Measurements from ENCODE around the gene ZNF723. TPM values are rescaled to one million over a fixed set of nuclear protein-coding genes. Genes with fewer than 3 reads are reported as not detected.
A peak's percentile ranks its signal among the peaks of the same experiment; 100 is the strongest.
"Not testable (repeated sequence)": the region's sequence is repeated elsewhere in the genome, so short reads cannot be mapped to it uniquely, and the experiment has no call there.

ZNF723 gene
- not detected in 2 replicates for total RNA-seq (2014; rRNA removed; shearing (Covaris generic))
- polyA plus RNA-seq (2014; cell fraction: nucleus; rRNA removed): not detected in 2 replicates

DNA sequence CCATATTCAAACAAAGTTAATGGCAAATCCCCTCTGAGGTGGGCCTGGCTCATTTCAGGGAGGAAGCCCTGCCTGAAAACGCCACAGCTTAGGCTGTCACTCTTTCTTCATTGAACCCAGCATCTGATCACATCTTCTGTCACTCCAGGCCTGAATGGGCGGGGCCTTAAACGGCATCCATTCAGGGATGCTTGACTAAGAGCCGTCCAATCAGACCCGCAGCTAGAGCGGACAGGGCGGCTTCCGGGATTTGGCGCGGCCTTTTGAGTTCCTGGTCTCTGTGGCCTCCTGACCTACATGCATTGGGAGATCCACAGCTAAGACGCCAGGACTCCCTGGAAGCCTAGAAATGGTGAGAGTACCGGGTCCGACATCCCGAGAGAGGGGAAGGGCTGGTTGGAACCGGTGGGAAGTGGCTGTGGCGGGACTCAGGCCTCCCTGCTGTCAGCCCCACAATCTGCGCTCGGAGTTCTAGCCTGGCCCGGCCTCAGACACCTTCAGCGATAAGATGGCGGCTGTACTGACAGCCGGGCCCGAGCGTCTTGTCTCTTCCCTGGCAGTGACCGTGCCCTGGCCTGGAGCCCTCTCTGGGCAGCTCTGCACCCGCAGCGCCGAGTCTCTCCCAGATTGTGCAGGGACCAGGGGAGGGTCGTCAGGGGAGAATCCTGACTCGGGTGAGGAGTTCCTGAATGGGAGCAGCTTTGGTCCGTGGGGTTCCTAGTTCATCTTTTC is at the start of gene ZNF723:
ZNF723 (plus strand) TSS at position 261 of the 732 bp plus-strand sequence; CDS start at position 350, 89 bp downstream.
- DNase-seq (ENCODE audit: extremely low read depth, low read depth): no peak

DNA sequence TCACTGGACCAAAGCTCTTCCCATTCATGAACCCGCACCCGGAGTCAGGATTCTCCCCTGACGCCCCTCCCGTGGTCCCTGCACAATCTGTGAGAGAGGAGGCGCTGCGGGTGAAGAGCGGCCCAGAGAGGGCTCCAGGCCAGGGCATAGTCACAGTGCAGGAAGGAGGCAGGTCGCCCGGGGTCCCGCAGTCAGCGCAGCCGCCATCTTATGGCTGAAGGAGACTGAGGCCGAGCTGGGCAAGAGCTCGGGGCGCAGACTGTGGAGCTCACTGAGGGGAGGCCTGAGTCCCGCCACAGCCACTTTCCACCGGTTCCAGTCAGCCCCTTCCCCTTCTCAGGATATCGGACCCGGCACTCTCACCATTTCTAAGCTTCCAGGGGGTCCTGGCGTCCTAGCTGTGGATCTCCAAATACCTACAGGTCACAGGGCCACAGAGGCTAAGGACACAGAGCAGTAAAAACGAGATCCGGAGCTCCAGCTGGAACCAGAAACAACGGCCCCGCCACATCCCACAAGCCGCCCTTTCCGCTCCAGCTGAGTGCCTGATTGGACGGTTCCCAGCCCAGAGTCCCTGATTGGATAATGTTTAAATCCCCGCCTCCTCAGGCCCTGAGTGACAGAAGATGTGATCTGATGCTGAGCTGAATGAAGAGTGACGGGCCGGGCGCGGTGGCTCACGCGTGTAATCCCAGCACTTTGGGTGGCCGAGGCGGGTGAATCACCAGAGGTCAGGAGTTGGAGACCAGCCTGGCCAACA is 48.3 kb upstream of the ZNF723 start, which contains the start of gene ZNF99:
ZNF99 (minus strand) TSS at position 501 of the 760 bp plus-strand sequence; CDS start at position 366, 135 bp downstream.
- DNase-seq (ENCODE audit: extremely low read depth, low read depth): no peak

DNA sequence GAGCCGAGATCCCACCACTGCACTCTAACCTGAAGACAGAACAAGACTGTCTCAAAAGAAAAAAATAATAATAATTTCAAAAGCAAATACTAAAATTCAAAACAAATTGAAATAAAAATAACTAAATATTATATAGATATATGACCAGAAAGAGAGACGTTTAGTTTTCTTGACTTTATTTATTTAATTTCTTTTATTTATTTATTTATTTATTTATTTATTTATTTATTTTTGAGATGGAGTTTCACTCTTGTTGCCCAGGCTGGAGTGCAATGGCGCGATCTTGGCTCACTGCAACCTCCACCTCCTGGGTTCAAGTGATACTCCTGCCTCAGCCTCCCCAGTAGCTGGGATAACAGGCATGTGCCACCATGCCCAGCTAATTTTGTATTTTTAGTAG is 39.2 kb upstream of the ZNF723 start:
- DNase-seq (ENCODE audit: extremely low read depth, low read depth): not testable (repeated sequence)

DNA sequence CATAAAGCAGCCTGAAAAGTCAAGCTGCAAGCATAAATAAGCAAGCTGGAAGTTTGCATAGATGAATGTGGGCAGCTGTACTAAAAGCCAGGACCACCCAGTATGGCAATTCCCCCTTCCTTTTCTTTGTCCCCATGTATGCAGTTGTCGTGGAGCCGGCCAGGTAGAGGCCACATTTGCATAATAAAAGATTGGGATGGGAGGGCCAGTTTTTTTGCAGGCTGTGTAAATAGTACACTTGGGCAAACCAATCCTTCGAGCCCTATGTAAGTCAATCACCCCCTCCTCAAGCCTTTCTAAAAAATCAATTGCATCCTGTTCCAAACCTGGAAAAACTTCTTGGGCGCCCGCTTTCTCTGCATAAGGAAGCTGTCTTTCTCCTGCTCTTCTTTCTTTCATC is 35.1 kb upstream of the ZNF723 start:
- DNase-seq (ENCODE audit: extremely low read depth, low read depth): no peak

DNA sequence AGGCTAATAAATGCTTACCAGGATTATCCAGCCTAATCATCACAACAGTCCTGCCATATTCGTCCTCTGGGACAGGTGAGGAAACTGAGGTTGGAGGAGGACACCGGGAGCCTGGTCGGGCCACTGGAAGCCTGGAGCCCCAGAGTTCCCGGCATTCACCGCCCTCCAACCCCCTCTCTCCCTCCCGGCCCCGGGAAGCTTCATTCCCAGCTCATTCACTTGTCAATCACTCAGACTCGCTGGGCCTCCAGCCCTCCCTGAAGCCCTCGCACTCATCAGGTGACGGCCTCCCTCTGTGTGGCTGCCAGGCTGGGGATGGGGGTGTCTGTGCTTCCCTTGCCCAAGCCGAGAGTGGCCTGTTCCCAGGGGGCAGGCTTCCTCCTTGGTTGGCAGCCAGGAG is 25.7 kb upstream of the ZNF723 start:
- DNase-seq (ENCODE audit: extremely low read depth, low read depth): no peak

DNA sequence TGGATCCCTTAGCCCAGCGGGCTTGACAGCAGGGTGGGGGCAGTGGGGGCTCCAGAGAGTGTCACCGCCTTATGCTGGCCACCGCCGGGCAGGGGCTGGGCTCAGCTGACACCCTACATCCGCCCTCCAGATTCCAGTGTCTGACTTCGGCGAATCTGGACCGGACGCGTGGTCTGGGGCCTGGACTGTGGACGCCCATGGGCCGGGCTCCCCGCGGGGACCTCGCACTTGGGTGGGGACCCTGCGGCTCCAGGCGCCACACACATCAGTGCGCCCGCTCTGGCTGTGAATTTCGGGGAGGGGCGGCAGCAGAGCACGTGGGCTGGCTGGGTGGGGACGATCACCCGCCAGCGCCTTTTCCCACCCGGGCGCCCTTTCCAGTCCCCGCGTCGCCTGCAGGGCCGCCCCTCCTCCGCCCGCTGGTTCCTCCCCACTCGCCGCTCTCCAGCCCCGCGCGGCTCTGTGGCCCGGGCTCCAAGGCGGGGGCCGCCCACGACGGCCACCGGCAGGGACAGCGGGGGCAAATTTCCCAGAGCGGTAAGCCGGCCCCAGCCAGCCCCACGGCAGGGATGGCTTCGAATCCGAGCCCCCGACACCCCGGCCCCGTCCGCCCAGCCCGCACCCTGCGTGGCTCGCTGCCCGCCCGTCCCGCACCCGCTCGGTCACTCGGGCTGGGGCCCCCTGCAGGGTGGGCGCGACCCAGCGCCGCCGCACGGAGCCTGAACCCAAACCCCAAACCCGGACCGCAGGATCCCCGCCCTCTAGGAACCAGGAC is 24.8 kb upstream of the ZNF723 start:
- no peak for DNase-seq (ENCODE audit: extremely low read depth, low read depth)

DNA sequence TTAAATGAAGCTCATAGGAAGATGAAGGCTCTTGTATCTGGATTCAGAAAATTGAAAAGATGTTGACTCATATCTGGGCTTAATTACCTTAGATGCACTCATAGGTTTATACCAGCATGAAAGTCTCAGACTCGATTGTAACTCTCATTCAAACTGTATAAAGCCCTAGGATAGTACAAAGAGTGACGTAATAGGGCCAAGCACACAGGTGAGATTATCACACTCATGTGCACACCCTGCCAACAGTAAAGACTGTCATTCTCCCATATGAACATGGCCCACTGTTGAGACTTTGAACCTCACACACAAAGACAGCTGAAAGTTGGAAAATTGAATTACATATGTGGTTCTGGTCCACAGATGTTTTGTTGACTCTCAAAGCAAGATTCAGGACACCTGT is 18.0 kb upstream of the ZNF723 start:
- DNase-seq (ENCODE audit: extremely low read depth, low read depth): no peak

DNA sequence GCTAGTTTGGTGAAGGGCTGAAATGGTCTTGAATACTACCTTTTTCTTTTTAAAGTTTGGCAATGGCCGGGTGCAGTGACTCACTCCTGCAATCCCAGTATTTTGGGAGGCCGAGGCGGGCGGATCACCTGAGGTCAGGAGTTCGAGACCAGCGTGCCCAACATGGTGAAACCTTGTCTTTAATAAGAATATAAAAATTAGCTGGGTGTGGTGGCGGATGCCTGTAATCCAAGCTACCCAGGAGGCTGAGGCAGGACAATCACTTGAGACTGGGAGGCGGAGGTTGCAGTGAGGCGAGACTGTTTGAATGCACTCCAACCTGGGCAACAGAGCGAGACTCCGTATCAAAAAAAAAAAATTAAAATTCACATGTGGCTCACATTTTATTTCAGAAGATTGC is 880 bp upstream of the ZNF723 start:
- DNase-seq (ENCODE audit: extremely low read depth, low read depth): no peak

DNA sequence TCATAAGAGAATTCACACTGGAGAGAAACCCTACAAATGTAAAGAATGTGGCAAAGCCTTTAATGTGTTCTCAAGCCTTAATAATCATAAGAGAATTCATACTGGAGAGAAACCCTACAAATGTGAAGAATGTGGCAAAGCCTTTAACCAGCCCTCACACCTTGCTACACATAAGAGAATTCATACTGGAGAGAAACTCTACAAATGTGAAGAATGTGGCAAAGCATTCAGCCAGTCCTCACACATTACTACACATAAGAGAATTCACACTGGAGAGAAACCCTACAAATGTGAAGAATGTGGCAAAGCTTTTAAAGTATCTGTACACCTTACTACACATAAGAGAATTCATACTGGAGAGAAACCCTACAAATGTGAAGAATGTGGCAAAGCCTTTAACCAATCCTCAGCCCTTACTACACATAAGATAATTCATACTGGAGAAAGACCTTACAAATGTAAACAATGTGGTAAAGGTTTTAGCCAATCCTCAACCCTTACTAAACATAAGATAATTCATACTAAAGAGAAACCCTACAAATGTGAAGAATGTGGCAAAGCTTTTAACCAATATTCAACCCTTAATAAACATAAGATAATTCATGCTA is 25.7 kb downstream of the ZNF723 start:
- DNase-seq (ENCODE audit: extremely low read depth, low read depth): not testable (repeated sequence)

DNA sequence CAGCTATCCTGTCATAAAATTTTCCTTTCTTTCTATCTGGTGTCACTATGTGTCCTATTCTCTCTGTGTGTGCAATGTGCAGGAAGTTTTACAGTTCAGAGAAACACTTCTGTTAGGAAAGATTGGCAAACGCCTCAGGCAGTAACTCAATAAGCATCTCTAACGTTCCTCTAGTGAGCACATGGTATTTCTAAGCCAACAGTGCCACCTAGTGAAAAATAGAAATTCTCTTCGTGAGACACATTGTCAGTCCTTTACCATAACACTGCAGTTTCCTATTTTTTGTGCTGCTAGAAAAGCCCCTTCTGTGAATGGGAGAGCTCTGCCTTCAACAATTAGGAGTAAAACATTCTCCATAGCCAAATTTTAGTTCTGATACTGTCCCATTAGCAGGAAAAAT is 50.7 kb downstream of the ZNF723 start:
- DNase-seq (ENCODE audit: extremely low read depth, low read depth): peak; percentile 14

DNA sequence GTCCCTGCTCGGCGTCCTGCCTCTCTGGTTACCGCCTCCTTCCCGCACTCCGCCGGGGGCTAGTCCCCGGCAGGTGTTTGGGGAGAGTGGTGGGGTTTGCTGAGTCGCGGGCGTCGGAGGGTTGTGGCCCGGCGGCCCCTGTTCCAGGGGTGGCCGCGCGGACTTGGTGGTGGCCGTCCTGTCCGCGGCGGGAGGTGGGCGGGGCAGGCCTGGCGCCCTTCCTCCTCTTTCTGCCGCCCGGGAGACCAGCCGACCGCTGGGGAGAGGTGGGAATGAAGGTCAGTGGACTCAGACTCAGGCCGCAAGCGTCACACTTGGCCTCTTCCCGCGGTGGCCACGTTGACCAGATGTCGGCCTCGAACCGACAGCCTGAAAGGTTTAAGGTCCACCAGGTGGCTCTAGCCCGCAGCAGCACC is 61.8 kb downstream of the ZNF723 start:
- DNase-seq (ENCODE audit: extremely low read depth, low read depth): no peak

DNA sequence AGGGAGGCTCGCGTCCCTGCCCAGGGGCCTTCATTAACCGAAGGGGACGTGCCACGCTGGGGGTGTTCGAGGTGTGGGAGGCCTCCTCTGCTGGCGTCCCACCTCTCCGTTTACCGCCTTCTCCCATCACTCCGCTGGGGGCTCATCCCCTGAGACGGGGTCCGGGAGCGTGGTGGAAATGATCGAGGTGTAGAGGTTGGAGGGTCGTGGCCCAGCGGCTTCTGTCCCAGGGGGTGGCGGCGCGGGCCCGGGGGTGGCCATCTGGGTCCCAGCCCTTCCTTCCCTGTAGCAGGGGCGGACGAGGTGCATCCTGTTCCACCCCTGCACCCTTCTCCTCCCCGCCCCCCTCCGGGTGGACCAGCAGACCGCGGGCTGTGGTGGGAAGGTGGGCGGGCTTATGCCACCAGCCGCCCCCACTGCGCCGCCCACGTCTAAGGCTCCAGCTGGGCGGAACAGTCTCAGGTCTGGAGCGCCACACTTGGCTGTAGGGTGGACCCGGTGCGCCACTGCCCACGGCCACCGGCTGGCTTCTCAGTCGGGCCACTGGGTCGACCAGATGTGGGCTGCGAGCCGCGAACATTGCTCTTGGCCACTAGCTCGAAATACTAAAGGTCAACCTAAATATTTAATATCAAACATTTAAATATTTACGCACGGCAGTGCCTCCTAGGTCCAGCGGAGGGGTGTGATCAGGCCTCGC is 69.5 kb downstream of the ZNF723 start:
- no peak for DNase-seq (ENCODE audit: extremely low read depth, low read depth)

Small RNA genes within 50 kb of the gene (small RNA-seq; reads per million reads assigned to genes)
- gene VN1R88P: 0 reads per million in 2 experiments

Other genes with a start within 250 kb of the ZNF723 start
- not detected in 2 replicates for gene ZNF492, start 198.0 kb upstream of the ZNF723 start, total RNA-seq (2014; rRNA removed; shearing (Covaris generic))
- gene ZNF99, start 48.1 kb upstream of the ZNF723 start, total RNA-seq (2014; rRNA removed; shearing (Covaris generic)): not detected in 2 replicates
- gene ZNF728, start 170.9 kb downstream of the ZNF723 start, total RNA-seq (2014; rRNA removed; shearing (Covaris generic)): not detected in 2 replicates